ENCODE results near the gene TIAL1.
"Not testable (repeated sequence)": the region's sequence is repeated elsewhere in the genome, so short reads cannot be mapped to it uniquely, and the experiment has no call there.

The TIAL1 gene

GRCh38 chr10:119611433-119611832 is 14.7 kb upstream of the TIAL1 start:
- no peak for DNase-seq

- no peak for DNase-seq
These were observed 12.8 kb upstream of the TIAL1 start for GRCh38 chr10:119609516-119609915.

DNA sequence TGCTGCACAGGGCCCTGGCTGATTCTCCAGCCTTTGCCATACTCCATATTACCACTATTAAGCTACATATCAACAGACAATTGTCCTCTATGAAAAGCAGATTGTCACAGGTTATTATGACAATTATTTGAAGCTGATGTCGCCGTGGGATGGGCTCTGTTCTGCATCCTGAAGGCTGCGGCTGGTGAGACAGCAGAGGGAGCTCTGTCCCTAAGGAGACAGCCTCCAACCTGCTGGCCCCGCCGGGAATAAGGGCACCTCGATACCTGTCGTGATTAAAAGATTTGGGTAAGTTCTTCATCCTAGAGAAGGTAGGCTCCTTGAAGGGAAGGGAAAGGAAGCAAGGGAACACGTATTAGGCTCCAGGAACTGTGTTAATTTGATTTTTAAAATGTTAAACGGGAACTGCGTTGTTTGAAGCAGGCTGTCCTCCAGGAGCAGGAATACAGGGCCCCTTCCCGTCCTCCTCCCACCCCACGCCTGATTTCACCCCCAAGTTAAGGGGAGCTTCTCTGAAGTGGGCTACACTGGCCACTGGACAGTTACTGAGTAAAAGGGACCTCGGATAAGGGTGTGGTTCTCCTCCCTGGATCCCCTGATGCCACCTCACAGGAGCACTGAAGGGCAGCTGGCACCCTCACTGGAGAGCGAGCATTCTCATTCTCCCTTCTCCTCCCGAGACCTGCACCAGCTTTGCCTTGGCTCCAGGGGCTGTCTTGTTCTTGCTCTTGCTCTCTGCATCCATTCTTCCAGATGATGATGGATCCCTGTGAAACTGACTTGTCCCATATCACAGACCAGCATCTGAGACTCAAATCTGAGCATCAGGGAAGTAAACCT is 11.8 kb upstream of the TIAL1 start:
- no peak for DNase-seq

- DNase-seq, result no peak
These were observed 7.7 kb upstream of the TIAL1 start for GRCh38 chr10:119604468-119604867.

- no peak for DNase-seq
These were observed 5.7 kb upstream of the TIAL1 start for GRCh38 chr10:119602241-119603095.

DNA sequence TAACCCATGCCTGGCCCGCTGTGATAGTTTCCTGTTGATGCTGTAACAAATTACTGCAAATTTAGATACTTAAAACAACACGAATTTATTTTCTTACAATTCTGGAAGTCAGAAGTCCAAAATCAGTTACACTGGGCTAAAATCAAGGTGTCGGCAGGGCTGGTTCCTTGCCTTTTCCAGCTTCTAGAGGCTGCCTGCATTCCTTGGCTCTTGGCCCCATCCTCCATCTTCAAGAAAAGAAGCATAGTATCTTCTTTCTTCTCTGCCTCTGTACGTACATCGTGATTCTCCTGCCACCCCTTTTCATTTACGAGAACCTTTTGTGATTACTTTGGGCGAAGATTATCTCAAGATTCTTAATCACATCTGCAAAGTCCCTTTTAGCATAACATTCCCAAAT is 1.6 kb upstream of the TIAL1 start:
- DNase-seq, result no peak

DNA sequence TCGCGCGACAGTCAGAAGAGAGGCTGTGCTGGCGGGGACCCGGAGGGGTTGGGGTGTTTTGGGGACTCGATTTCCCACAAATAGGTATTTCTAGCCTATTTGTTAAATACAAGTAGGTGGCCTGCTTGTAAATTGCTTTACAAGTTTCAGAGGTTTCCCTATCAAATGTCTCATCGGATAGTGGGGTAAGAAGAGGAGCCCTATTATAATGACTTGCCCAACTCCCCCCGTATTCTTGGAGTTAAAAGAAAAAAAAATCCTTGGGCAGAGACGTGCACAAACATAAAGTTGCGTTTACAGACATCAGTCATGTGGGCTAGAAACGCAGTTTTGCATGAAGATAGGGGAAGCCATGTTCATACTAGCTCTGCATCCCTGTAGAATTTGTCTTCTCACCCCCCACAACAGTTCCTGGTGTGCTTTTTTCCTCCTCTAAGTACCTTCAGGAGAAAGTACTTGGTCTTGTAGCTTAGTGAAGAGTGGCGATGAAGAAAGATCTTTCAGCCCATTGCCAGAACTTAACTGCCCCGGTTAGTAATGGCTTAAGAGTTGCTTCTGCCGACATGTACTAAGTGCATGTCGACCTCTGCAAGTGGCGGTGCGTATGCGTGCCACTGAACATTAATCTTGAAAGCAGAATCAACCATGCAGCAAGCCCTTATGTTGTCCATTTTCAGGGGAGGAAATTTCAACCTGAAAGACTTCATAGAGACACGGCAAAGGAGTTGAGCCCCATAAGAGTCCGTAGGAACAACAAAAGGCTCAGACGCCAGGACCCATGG is 832 bp upstream of the TIAL1 start:
- no peak for DNase-seq

- DNase-seq, result peak; percentile 38
These were observed 868 bp downstream of the TIAL1 start for GRCh38 chr10:119595676-119596515.

GRCh38 chr10:119595134-119595675 is 1.6 kb downstream of the TIAL1 start:
- DNase-seq, result no peak

DNA sequence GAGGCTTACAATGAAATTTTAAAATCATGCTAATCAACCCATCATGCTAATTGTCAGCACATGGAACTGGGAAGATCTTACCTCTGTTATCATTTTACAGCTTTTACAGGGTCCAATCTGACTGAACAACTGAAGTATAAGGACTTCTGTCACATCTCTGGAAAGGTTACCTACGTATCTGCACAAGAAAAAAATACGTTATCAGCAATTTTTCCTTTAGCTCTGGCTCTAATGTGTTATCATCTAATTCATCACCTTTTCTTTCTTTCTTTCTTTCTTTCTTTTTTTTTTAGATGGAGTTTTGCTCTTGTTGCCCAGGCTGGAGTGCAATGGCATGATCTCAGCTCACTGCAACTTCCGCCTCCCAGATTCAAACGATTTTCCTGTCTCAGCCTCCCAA is 8.7 kb downstream of the TIAL1 start:
- no peak for DNase-seq

DNA sequence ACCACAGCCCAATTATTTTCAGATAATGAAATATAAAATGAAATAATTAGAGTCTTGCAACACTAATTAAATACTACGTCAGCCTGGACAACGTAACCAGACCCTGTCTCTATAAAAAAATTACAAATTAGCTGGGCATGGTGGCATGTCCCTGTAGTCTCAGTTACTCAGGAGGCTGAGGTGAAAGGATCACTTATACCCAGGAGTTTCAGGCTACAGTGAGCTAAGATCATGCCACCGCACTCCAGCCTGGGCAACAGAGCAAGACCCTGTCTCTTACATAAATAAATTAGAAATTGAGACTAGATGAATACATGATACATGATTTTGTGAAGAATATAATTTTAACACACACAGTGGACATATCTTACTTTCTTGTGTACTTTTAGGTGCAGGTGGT is 18.4 kb downstream of the TIAL1 start:
- DNase-seq, result no peak

- DNase-seq, result no peak
These were observed 20.8 kb downstream of the TIAL1 start for GRCh38 chr10:119575991-119576390.

- DNase-seq, result peak; percentile 6
These were observed 21.3 kb downstream of the TIAL1 start for GRCh38 chr10:119575506-119575905.

GRCh38 chr10:119567978-119568377 is 28.8 kb downstream of the TIAL1 start:
- no peak for DNase-seq

DNA sequence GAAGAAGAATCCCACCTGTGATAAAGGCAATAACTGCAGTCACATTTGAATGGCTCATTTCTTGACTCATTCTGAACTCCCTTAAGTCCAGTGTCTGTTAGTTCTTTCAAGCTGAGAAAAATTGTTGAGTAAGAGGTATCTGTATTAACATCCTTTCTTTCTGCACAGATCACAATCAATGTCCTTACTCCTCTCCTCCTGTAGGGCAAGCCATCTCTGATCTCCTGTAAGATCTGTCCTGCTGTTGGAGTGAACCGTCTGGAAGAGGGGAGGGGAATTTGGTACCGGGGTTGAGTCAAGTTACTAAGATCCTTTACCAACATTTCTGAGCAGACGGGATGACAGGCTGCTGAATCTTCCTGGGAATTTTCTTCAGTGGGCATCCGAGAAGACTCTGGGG is 34.7 kb downstream of the TIAL1 start:
- no peak for DNase-seq

- not testable (repeated sequence) for DNase-seq
These were observed 37.3 kb downstream of the TIAL1 start for GRCh38 chr10:119559511-119559910.

DNA sequence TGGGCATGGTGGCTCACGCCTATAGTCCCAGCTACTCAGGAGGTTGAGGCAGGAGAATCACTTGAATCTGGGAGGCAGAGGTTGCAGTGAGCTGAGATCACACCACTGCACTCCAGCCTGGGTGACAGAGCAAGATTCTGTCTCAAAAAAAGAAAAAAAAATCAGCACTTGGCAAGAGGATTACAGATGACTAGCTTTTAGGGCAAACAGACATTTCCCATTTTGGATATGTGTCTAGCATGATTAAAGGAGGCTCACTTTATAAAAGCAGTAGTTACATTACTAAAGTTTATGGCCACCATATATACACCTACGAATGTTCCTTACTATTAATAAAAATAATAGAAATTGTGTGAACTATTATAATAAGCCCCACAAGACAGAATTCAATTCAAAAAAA is 40.7 kb downstream of the TIAL1 start:
- DNase-seq, result not testable (repeated sequence)

GRCh38 chr10:119555178-119555784 is 41.5 kb downstream of the TIAL1 start:
- DNase-seq, result no peak

GRCh38 chr10:119550827-119551226 is 45.9 kb downstream of the TIAL1 start:
- DNase-seq, result no peak

GRCh38 chr10:119549247-119549999 is 47.3 kb downstream of the TIAL1 start:
- no peak for DNase-seq

- no peak for DNase-seq
These were observed 50.8 kb downstream of the TIAL1 start for GRCh38 chr10:119546009-119546408.

Data from activated effector memory CD4-positive, alpha-beta T cell treated with Interleukin-2 at 50 U/mL for 16 hours (primary cell).